GM18499 (cell line): ENCODE results near the gene BBIP1.

Source experiments
- ATAC-seq: cut with Tn5 transposase; IDR thresholded peaks from one replicate; pipeline ENCODE4 v1.9.1; 2021; ENCODE audit warnings: moderate number of reproducible peaks; ENCODE audit not compliant: insufficient read depth, unreplicated experiment

BBIP1 gene

DNA sequence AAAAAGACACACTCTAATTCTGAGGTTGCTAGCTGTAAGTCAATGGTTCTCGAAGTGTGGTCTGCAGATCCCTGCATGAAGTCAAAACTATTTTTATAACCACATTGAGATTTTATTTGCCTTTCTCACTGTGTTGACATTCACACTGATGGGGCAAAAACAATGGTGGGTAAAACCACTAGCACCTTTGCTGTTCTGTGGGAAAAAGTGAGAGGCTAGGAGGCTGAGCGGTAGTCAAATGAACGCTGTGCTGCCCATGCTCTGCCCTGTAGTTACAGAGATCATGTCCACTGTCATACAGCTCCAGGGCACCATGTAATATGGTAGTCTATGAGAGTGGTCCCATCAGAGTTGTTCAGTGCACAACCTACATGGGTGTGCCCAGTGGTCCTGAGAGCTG, 68.9 kb downstream of the BBIP1 start:
- ATAC-seq = no peak
